HEK293T (cell line): ENCODE results near the gene AP3D1.

ENCODE experiments used
- ARNT ChIP-seq: fragments of 450-650 bp; IDR thresholded peaks from 2 replicates; pipeline ENCODE4 v1.6.1; 2017; ENCODE audit warnings: mild to moderate bottlenecking
- BHLHE40 ChIP-seq: fragments of 450-650 bp; IDR thresholded peaks from 2 replicates; pipeline ENCODE4 v1.6.1; 2016; ENCODE audit warnings: mild to moderate bottlenecking, moderate library complexity, borderline replicate concordance
- ELF4 ChIP-seq: fragments of 450-650 bp; IDR thresholded peaks from 2 replicates; pipeline ENCODE4 v1.6.1; 2017; ENCODE audit warnings: antibody characterized with exemption
- FOXA1 ChIP-seq: fragments of 450-650 bp; IDR thresholded peaks from 2 replicates; pipeline ENCODE4 v1.6.1; 2016; ENCODE audit warnings: mild to moderate bottlenecking
- FOXK2 ChIP-seq: fragments of 450-650 bp; IDR thresholded peaks from 2 replicates; pipeline ENCODE4 v1.6.1; 2016; ENCODE audit warnings: mild to moderate bottlenecking
- FOXM1 ChIP-seq: fragments of 450-650 bp; IDR thresholded peaks from 2 replicates; pipeline ENCODE4 v1.6.1; 2017; ENCODE audit warnings: mild to moderate bottlenecking, borderline replicate concordance
- HDGF ChIP-seq: fragments of 450-650 bp; IDR thresholded peaks from 2 replicates; pipeline ENCODE4 v1.6.1; 2017; ENCODE audit warnings: antibody characterized with exemption, borderline replicate concordance
- L3MBTL2 ChIP-seq: fragments of 450-650 bp; conservative IDR thresholded peaks from 2 replicates; pipeline ENCODE4 v1.6.1; 2016; ENCODE audit warnings: mild to moderate bottlenecking
- LEF1 ChIP-seq: fragments of 450-650 bp; IDR thresholded peaks from 2 replicates; pipeline ENCODE4 v1.6.1; 2017; ENCODE audit warnings: mild to moderate bottlenecking, borderline replicate concordance
- NFRKB ChIP-seq: fragments of 450-650 bp; IDR thresholded peaks from 2 replicates; pipeline ENCODE4 v1.6.1; 2016; ENCODE audit warnings: mild to moderate bottlenecking, moderate library complexity
- SP1 ChIP-seq: fragments of 450-650 bp; IDR thresholded peaks from 2 replicates; pipeline ENCODE4 v1.6.1; 2017
- SUZ12 ChIP-seq: fragments of 450-650 bp; IDR thresholded peaks from 2 replicates; pipeline ENCODE4 v1.6.1; 2016; ENCODE audit warnings: mild to moderate bottlenecking
- TARDBP ChIP-seq: fragments of 450-650 bp; IDR thresholded peaks from 2 replicates; pipeline ENCODE4 v1.6.1; 2016
- ZNF384 ChIP-seq: fragments of 450-650 bp; IDR thresholded peaks from 2 replicates; pipeline ENCODE4 v1.6.1; 2016

- TF ChIP-seq ARNT (no peak), SP1 (no peak), FOXM1 (no peak), ELF4 (no peak), NFRKB (no peak), FOXK2 (no peak), LEF1 (no peak), BHLHE40 (no peak), FOXA1 (no peak), SUZ12 (no peak), L3MBTL2 (no peak), HDGF (no peak), TARDBP (no peak), ZNF384 (no peak)
Measured at GRCh38 chr19:2170987-2171348, 19.6 kb upstream of the AP3D1 start.
